HG02642 (cell line): ENCODE results near the gene IL2RA.
A peak's percentile ranks its signal among the peaks of the same experiment; 100 is the strongest.
"Not testable (repeated sequence)": the region's sequence is repeated elsewhere in the genome, so short reads cannot be mapped to it uniquely, and the experiment has no call there.

Experiments
- ATAC-seq: cut with Tn5 transposase; IDR thresholded peaks from one replicate; pipeline ENCODE4 v1.9.1; 2021; ENCODE audit warnings: mild to moderate bottlenecking; ENCODE audit not compliant: unreplicated experiment, poor library complexity

IL2RA gene

GRCh38 chr10:6083523-6084475, 21.6 kb upstream of the IL2RA start:
- ATAC-seq = no peak

- ATAC-seq = no peak
Measured at GRCh38 chr10:6082496-6083395, 20.6 kb upstream of the IL2RA start.

GRCh38 chr10:6080417-6080973, 18.3 kb upstream of the IL2RA start:
- ATAC-seq = no peak

- no peak for ATAC-seq
Measured at GRCh38 chr10:6079044-6079443, 16.9 kb upstream of the IL2RA start.

GRCh38 chr10:6077071-6077675, 15.0 kb upstream of the IL2RA start:
- no peak for ATAC-seq

GRCh38 chr10:6074489-6075301, 12.5 kb upstream of the IL2RA start:
- ATAC-seq = no peak

- peak; percentile 66 for ATAC-seq
Measured at GRCh38 chr10:6072215-6072934, 10.2 kb upstream of the IL2RA start.

- no peak for ATAC-seq
Measured at GRCh38 chr10:6071181-6072175, 9.3 kb upstream of the IL2RA start.

GRCh38 chr10:6070660-6071059, 8.5 kb upstream of the IL2RA start:
- ATAC-seq = no peak

- no peak for ATAC-seq
Measured at GRCh38 chr10:6069081-6069931, 7.1 kb upstream of the IL2RA start.

- peak; percentile 48 for ATAC-seq
Measured at GRCh38 chr10:6068422-6068821, 6.3 kb upstream of the IL2RA start.

GRCh38 chr10:6068006-6068405, 5.8 kb upstream of the IL2RA start:
- no peak for ATAC-seq

GRCh38 chr10:6067457-6067856, 5.3 kb upstream of the IL2RA start:
- no peak for ATAC-seq

GRCh38 chr10:6065835-6066234, 3.7 kb upstream of the IL2RA start:
- ATAC-seq = no peak

GRCh38 chr10:6065406-6065805, 3.2 kb upstream of the IL2RA start:
- no peak for ATAC-seq

GRCh38 chr10:6064726-6065125, 2.6 kb upstream of the IL2RA start:
- ATAC-seq = not testable (repeated sequence)

- no peak for ATAC-seq
Measured at GRCh38 chr10:6064119-6064518, 2.0 kb upstream of the IL2RA start.
